NK-92 treated with Interleukin-12 subunit alpha and Interleukin-12 subunit beta, amount 100 ng/mL, for 24 hours (cell line): ENCODE data around the gene POLD4.

Source experiments
- DNase-seq: peaks from one replicate; lab custom pipeline; 2025; lab: John Stamatoyannopoulos, UW

POLD4 gene

GRCh38 chr11:67387518-67387917 is 34.2 kb upstream of the POLD4 start:
- DNase-seq = no peak

GRCh38 chr11:67387069-67387468 is 33.7 kb upstream of the POLD4 start:
- no peak for DNase-seq

DNA sequence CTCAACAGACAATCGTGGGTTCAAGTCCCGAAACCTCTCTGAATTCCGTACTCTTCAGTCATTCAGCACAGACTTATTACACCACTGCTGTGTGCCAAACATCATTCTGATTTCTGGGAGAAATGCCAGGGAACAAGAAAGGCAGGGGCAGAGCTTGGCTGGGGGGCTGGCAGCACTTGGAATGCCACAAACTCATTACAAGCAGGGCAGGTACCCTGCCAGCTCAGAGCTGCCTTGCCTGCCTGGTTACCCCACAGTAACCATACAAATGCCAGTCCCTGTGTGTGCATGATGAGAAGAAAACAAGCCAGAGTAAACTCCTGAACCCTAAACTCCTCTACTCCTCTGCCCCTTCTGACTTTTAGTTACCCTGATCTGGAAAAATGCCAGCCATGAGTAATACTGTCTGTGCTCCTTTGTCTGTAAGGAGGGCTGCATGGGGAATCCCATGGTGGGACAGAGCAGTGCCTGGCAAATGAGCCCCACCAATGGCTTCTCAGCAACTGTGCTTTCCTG is 31.6 kb upstream of the POLD4 start:
- no peak for DNase-seq

- DNase-seq = peak; percentile 53
Observed at GRCh38 chr11:67382276-67383136, 29.2 kb upstream of the POLD4 start.

- DNase-seq = no peak
Observed at GRCh38 chr11:67381244-67381972, 28.1 kb upstream of the POLD4 start.

GRCh38 chr11:67379061-67380058 is 26.0 kb upstream of the POLD4 start:
- no peak for DNase-seq

- DNase-seq = no peak
Observed at GRCh38 chr11:67378544-67378943, 25.2 kb upstream of the POLD4 start.

- no peak for DNase-seq
Observed at GRCh38 chr11:67376873-67377808, 23.8 kb upstream of the POLD4 start.

DNA sequence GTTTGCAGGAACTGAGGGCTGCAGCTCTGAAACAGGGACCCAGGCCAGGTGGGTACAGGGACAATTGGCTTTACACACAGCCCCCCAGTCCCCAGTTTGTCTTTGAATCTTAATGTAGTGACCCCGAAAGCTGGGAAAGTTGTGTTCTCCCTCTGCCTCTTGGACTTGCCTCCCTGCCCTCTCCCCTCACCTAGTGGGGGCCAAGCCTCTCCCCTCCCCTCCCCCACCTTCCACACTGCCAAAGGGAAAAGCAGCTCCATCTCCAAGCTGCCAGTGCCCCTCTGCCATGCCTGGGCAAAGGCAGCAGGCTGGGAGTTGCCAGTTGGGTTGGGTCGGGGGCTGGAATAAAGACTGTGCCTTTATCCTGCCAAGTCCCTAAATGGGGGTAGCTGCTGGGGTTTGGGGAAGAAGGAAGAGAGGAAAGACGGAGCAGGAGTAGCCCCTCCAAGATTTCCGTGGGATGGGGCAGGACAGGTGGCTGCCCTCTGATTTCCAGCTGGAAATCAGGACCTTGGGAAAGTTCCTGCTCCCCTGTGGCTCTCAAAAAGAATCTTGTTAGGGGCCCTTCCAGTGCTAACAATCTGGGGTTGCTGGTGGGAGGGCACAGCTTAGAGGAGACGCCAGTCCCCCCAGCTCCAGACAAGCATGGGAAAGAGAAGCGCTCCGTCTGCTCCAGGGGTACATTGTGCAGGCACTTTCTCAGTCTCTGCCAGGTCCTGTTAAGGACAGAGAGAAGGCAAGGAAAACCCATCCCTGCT is 22.9 kb upstream of the POLD4 start:
- DNase-seq = no peak

GRCh38 chr11:67375320-67376055 is 22.1 kb upstream of the POLD4 start:
- no peak for DNase-seq

GRCh38 chr11:67374571-67375281 is 21.4 kb upstream of the POLD4 start:
- no peak for DNase-seq

DNA sequence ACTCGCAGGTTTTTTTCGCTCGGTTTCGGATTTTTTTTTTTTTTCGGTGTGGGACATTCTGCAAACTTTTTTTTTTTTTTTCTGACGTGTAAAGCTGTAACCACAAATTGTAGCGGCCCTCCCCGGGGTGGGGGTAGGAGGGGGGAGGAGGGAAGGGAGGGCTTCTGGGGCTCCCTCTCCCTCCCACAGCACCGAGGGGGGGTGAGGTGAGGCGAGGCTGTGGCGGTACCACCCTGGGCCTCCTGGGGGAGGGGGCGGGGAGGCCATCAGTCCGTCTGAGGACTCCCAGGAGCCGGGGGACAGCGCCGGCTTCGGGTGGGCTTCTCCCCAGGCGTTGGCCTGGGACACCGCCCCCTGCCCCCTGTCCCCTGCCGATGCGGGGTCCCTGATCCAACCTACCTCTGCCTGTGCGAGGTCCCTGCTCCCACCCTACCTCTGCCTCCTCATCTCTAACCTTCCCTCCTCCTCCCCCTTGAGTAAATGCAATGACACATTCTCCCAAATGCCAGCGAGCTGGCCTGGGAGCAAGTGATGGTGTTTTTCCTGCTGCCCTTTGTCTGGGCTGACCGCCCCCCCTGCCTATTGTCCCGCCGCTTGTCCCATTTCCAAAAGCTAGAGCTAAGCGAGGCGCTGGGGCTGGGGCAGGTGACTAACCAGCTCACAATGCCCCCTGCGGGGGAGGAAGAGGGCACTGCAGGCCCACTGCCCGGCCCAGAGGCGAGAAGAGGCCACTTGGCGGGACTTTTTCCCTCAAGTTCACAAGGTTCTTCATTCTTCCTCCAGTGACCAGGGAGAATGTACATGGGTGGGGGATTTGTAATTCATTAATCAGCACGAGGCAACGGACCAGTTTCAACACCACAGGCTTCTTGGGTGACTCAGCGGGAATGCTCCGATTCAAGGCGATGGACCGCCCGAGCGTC is 20.6 kb upstream of the POLD4 start:
- DNase-seq = peak; percentile 50

DNA sequence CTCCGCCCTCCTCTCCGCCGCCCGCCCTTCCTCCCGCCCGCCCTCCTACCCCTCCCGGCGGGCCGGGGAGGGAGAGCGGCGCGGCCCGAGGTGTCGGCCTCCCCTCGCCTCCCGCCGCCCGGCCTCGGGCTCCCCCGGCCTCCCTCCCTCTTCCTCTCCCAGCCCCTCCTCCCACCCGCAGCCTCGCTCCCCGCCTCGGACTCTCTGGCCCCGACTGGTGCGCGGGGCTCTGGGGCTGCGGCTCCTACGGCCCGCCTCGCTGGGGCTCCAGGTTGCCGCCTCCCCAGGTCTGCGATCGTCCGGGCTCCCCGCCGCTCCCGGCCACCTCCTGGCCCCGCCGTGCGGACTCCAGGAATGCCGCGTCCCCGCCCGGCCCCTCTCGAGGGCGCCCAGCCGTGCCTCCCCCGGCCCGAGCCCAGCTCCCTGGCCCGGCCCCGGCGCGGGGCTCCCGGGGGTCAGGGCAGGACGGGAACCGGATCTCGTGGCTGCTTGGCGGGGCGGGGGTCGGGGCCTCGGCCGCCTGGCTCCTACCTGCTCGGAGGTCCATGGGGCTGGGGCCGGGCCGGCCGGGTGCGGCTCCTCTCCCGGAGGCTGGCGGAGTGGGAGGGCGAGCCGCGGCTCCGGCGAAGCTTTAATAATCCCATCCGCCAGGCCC is 19.8 kb upstream of the POLD4 start, which contains the start of gene CLCF1:
Gene CLCF1 (minus strand): TSS at position 606 of the 655 bp plus-strand sequence. CDS start 59 bp downstream, at position 547.
- no peak for DNase-seq

- no peak for DNase-seq
Observed at GRCh38 chr11:67372321-67372992, 19.1 kb upstream of the POLD4 start.

GRCh38 chr11:67371911-67372320 is 18.6 kb upstream of the POLD4 start:
- DNase-seq = no peak
